SU-DHL-6 (cell line): Measurements from ENCODE around the gene PIK3C2G.

Experiments used
- H2AFZ ChIP-seq: fragments of 200-600 bp; sonication (generic); 2 replicates; pipeline ENCODE4 v1.6.1; 2014; ENCODE audit warnings: low read depth, mild to moderate bottlenecking, moderate library complexity, mixed read lengths, antibody characterized with exemption, low read length; ENCODE audit not compliant: severe bottlenecking
- H3F3A ChIP-seq: fragments of 200-600 bp; shearing (Covaris generic); 2 replicates; pipeline ENCODE4 v1.6.0; 2016; ENCODE audit warnings: antibody characterized with exemption, mild to moderate bottlenecking; ENCODE audit not compliant: insufficient read depth
- H3K27ac ChIP-seq: fragments of 200-600 bp; sonication (generic); 2 replicates; pipeline ENCODE4 v1.5.1; 2016; ENCODE audit warnings: low read depth, mild to moderate bottlenecking, low read length, moderate library complexity, mixed read lengths
- H3K27me3 ChIP-seq: fragments of 200-600 bp; sonication (generic), shearing (Covaris generic); 2 replicates; pipeline ENCODE4 v1.6.0; 2014; ENCODE audit warnings: mild to moderate bottlenecking, low read length
- H3K36me3 ChIP-seq: fragments of 200-600 bp; sonication (generic); 2 replicates; pipeline ENCODE4 v1.6.1; 2014; ENCODE audit warnings: mild to moderate bottlenecking, low read length, mixed read lengths
- H3K4me2 ChIP-seq: fragments of 300-600, 200-600 bp; shearing (Covaris generic), sonication (generic); 2 replicates; pipeline ENCODE4 v1.6.0; 2014; ENCODE audit warnings: low read length, low read depth, mild to moderate bottlenecking; ENCODE audit not compliant: poor library complexity, severe bottlenecking
- H3K4me3 ChIP-seq: fragments of 200-600 bp; sonication (generic); 2 replicates; pipeline ENCODE4 v1.5.1; 2014; ENCODE audit warnings: antibody characterized with exemption, low read length, mild to moderate bottlenecking, mixed read lengths; ENCODE audit not compliant: insufficient read depth, poor library complexity, severe bottlenecking
- H3K79me2 ChIP-seq: fragments of 200-600 bp; sonication (generic); 2 replicates; pipeline ENCODE4 v1.6.1; 2014; ENCODE audit warnings: mild to moderate bottlenecking, low read length, moderate library complexity; ENCODE audit not compliant: insufficient read depth
- H3K9ac ChIP-seq: fragments of 200-600 bp; sonication (generic); 2 replicates; pipeline ENCODE4 v1.7.0; 2014; ENCODE audit warnings: mild to moderate bottlenecking, low read length
- H3K9me2 ChIP-seq: fragments of 200-600 bp; sonication (generic); replicated peaks from 2 replicates; pipeline ENCODE4 v1.6.1; 2014; ENCODE audit warnings: low read length; ENCODE audit not compliant: insufficient read depth
- H3K9me3 ChIP-seq: fragments of 200-600 bp; sonication (generic); 2 replicates; pipeline ENCODE4 v1.6.1; 2014; ENCODE audit warnings: low read length, mixed read lengths; ENCODE audit not compliant: insufficient read depth
- H4K20me1 ChIP-seq: fragments of 200-600 bp; sonication (generic); 2 replicates; pipeline ENCODE4 v1.6.1; 2014; ENCODE audit warnings: low read depth, mild to moderate bottlenecking, antibody characterized with exemption, low read length, moderate library complexity, mixed read lengths
- CTCF ChIP-seq: fragments of 200-600 bp; sonication (generic); IDR thresholded peaks from one replicate; pipeline ENCODE4 v1.5.1; 2017; ENCODE audit warnings: antibody characterized with exemption, mild to moderate bottlenecking, low read length, moderate library complexity; ENCODE audit not compliant: insufficient read depth, poor library complexity, severe bottlenecking
- EZH2phosphoT487 ChIP-seq: fragments of 200-600 bp; sonication (generic), shearing (Covaris generic); conservative IDR thresholded peaks from 2 replicates; pipeline ENCODE4 v1.6.1; 2018; ENCODE audit warnings: mild to moderate bottlenecking, antibody characterized with exemption, low read length, moderate library complexity, mixed read lengths

Gene PIK3C2G

DNA sequence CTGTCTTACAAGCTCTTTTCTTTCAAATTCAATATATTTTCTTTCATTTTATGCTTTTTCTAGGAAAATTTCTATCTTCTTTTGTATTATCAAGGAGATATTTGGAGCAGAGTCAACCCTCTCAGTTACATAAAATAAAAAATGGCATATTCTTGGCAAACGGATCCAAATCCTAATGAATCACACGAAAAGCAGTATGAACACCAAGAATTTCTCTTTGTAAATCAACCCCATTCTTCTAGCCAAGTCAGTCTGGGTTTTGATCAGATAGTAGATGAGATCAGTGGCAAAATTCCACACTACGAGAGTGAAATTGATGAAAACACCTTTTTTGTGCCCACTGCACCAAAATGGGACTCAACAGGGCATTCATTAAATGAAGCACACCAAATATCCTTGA lies 20.6 kb downstream of the PIK3C2G start:
- Histone ChIP-seq H4K20me1 (no peaks in the 10 kb centered on the region), H3K36me3 (no peaks in the 10 kb centered on the region), H2AFZ (no peak overlapping the region), H3K9me3 (no peaks in the 10 kb centered on the region), H3K9ac (no peak overlapping the region), H3K4me2 (no peak overlapping the region), H3K27me3 (no peaks in the 10 kb centered on the region), H3K79me2 (no peaks in the 10 kb centered on the region), H3K27ac (no peak overlapping the region), H3K4me3 (no peak overlapping the region), H3F3A (no peaks in the 10 kb centered on the region), H3K9me2 (no peaks in the 10 kb centered on the region)
- TF ChIP-seq CTCF (no peak), EZH2phosphoT487 (no peak)

- TF ChIP-seq EZH2phosphoT487 (no peak), CTCF (no peak)
- Histone ChIP-seq H3K9me3 (no peaks in the 10 kb centered on the region), H3K9me2 (no peaks in the 10 kb centered on the region), H3K79me2 (no peaks in the 10 kb centered on the region), H3K27ac (no peak overlapping the region), H3K4me3 (no peak overlapping the region), H3K36me3 (no peaks in the 10 kb centered on the region), H3F3A (no peaks in the 10 kb centered on the region), H4K20me1 (no peaks in the 10 kb centered on the region), H3K9ac (no peak overlapping the region), H3K4me2 (no peak overlapping the region), H2AFZ (no peak overlapping the region), H3K27me3 (no peaks in the 10 kb centered on the region)
Measured at GRCh38 chr12:18283831-18284230, 22.5 kb downstream of the PIK3C2G start.

DNA sequence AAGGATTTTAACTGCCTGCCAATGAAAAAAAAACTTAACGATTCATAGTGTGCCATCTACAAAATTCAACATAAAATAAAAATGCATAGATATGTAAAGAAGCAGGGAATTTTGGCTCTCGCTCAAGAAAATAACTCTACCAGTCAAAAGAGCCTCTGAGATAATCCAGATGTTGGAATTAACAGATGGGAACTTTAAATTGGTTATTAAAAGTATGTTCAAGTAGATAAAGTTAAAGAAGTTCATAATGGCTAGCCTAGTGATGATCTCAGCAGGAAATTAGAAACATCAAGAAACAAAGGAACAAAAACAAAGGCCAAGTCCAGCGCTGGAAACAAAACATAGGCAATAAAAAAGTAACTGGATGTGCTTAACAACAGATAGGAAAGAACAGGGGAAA lies 23.1 kb downstream of the PIK3C2G start:
- Histone ChIP-seq H3F3A (no peaks in the 10 kb centered on the region), H3K27me3 (no peaks in the 10 kb centered on the region), H4K20me1 (no peaks in the 10 kb centered on the region), H3K9me2 (no peaks in the 10 kb centered on the region), H3K9ac (no peak overlapping the region), H3K4me2 (no peak overlapping the region), H3K79me2 (no peaks in the 10 kb centered on the region), H3K27ac (no peak overlapping the region), H2AFZ (no peak overlapping the region), H3K36me3 (no peaks in the 10 kb centered on the region), H3K9me3 (no peaks in the 10 kb centered on the region), H3K4me3 (no peak overlapping the region)
- TF ChIP-seq EZH2phosphoT487 (no peak), CTCF (no peak)

GRCh38 chr12:18285161-18285560 lies 23.8 kb downstream of the PIK3C2G start:
- TF ChIP-seq CTCF, result no peak
- TF ChIP-seq EZH2phosphoT487, result no peak
- H3K27ac ChIP-seq, result no peak overlapping the region
- no peaks in the 10 kb centered on the region for H3K36me3 ChIP-seq
- no peaks in the 10 kb centered on the region for H4K20me1 ChIP-seq
- H3K9ac ChIP-seq, result no peak overlapping the region
- H3K9me2 ChIP-seq, result no peaks in the 10 kb centered on the region
- H3F3A ChIP-seq, result no peaks in the 10 kb centered on the region
- H3K79me2 ChIP-seq, result no peaks in the 10 kb centered on the region
- H2AFZ ChIP-seq, result no peak overlapping the region
- no peak overlapping the region for H3K4me3 ChIP-seq
- H3K9me3 ChIP-seq, result no peaks in the 10 kb centered on the region
- no peaks in the 10 kb centered on the region for H3K27me3 ChIP-seq
- no peak overlapping the region for H3K4me2 ChIP-seq
